ENCODE data around the gene ZNF407. TPM values are rescaled to one million over a fixed set of nuclear protein-coding genes. Genes with fewer than 3 reads are reported as not detected.

The ZNF407 gene
- total RNA-seq, 2 donors from 2014 or later, result 11.7 to 22.2 TPM

GRCh38 chr18:75044791-75045190 is 447.1 kb downstream of the ZNF407 start:
- WGBS, result 74% methylated on average over 5 of the region's 5 CpGs
- Histone ChIP-seq H3K27me3 (replicated peaks; ENCODE audit: insufficient read depth) (no peaks in the 10 kb centered on the region), H3K4me3 (no peak overlapping the region), H3K9me3 (no peaks in the 10 kb centered on the region), H3K36me3 (no peaks in the 10 kb centered on the region), H3K27ac (no peak overlapping the region), H3K4me1 (replicated peaks) (no peaks in the 10 kb centered on the region)
- DNase-seq (ENCODE audit: low spot score), result no peak
- TF ChIP-seq POLR2AphosphoS5 (IDR thresholded peaks at IDR 0.05), result no peak
- intact Hi-C loops (cut with DNase I), result no loop called here

DNA sequence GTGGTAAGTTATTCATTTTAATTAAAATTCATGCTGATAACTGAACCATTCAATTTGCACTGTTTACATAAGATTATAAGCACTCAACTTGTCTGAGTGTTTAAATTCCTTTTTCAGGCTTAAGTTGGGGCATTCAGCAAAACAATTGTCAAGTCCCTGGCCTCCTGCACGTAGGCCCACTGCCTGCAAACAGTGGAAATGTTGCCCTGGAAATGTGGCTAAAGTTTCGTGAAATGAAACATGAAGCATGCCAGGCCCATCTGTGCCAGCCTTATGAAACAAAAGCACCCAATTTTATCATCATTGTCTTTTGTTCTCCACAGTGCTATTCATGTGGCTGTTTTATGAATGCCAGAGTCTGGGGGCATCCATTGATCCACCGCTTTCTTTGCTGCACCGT is 447.6 kb downstream of the ZNF407 start:
- Histone ChIP-seq H3K4me3 (no peak overlapping the region), H3K36me3 (no peaks in the 10 kb centered on the region), H3K9me3 (no peaks in the 10 kb centered on the region), H3K27me3 (replicated peaks; ENCODE audit: insufficient read depth) (no peaks in the 10 kb centered on the region), H3K27ac (no peak overlapping the region), H3K4me1 (replicated peaks) (no peaks in the 10 kb centered on the region)
- DNase-seq (ENCODE audit: low spot score), result no peak
- TF ChIP-seq, protein P1, sequence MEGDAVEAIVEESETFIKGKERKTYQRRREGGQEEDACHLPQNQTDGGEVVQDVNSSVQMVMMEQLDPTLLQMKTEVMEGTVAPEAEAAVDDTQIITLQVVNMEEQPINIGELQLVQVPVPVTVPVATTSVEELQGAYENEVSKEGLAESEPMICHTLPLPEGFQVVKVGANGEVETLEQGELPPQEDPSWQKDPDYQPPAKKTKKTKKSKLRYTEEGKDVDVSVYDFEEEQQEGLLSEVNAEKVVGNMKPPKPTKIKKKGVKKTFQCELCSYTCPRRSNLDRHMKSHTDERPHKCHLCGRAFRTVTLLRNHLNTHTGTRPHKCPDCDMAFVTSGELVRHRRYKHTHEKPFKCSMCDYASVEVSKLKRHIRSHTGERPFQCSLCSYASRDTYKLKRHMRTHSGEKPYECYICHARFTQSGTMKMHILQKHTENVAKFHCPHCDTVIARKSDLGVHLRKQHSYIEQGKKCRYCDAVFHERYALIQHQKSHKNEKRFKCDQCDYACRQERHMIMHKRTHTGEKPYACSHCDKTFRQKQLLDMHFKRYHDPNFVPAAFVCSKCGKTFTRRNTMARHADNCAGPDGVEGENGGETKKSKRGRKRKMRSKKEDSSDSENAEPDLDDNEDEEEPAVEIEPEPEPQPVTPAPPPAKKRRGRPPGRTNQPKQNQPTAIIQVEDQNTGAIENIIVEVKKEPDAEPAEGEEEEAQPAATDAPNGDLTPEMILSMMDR (IDR thresholded peaks at IDR 0.05), result no peak
- TF ChIP-seq POLR2A (IDR thresholded peaks at IDR 0.05) (no peak), POLR2AphosphoS5 (IDR thresholded peaks at IDR 0.05) (no peak)
- intact Hi-C loops (cut with DNase I), result no loop called here
- 53% methylated on average over 4 of the region's 4 CpGs for WGBS

- Histone ChIP-seq H3K27ac (no peak overlapping the region), H3K27me3 (replicated peaks; ENCODE audit: insufficient read depth) (no peaks in the 10 kb centered on the region), H3K4me1 (replicated peaks) (no peaks in the 10 kb centered on the region), H3K9me3 (no peaks in the 10 kb centered on the region), H3K36me3 (no peaks in the 10 kb centered on the region), H3K4me3 (no peak overlapping the region)
- 70% methylated on average over 12 of the region's 12 CpGs for WGBS
- TF ChIP-seq POLR2A (IDR thresholded peaks at IDR 0.05), result no peak
- TF ChIP-seq POLR2AphosphoS5 (IDR thresholded peaks at IDR 0.05), result no peak
- TF ChIP-seq, protein P1 (IDR thresholded peaks at IDR 0.05), result no peak
- intact Hi-C loops (cut with DNase I), result no loop called here
- DNase-seq (ENCODE audit: low spot score), result no peak
These were observed 449.7 kb downstream of the ZNF407 start for GRCh38 chr18:75047240-75047961.

DNA sequence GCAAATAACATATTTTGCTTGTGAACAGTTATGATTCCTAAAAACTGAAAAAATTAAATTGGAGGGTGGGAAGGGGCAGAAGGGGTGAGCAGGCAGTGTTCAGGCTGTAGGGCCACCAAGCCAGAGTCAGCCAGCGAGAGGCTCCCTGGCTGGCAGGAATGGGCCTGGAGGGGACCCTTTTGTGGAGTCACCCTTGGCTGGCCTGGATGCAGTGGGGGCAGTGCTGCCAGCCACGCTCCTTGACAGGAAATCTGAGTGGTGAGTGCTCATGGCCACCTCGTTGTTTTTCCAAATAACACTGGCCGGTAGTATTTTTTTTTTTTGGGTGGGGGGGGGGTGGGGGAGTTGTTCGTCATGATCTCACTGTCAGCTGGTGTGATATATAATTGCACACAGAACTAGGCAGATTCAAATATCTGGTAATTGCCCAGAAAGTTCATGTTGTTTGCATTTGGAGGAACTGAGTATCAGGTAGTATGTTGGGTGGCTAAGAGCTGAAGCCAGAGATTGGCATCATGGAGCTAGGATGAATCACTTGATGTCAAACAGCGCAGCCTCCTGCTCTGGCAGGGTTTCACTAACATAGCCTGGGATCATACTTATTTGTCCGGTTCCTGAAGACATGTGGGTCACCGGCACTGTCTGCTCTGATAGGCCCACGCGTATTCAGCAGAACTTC is 451.2 kb downstream of the ZNF407 start:
- no peaks in the 10 kb centered on the region for H3K27me3 ChIP-seq (replicated peaks; ENCODE audit: insufficient read depth)
- no peaks in the 10 kb centered on the region for H3K36me3 ChIP-seq
- WGBS, result 92% methylated on average over 10 of the region's 10 CpGs
- no peaks in the 10 kb centered on the region for H3K4me1 ChIP-seq (replicated peaks)
- no peak overlapping the region for H3K4me3 ChIP-seq
- no peak for DNase-seq (ENCODE audit: low spot score)
- H3K27ac ChIP-seq, result no peak overlapping the region
- H3K9me3 ChIP-seq, result no peaks in the 10 kb centered on the region
- intact Hi-C loops (cut with DNase I), result no loop called here
- TF ChIP-seq POLR2A (IDR thresholded peaks at IDR 0.05) (no peak), POLR2AphosphoS5 (IDR thresholded peaks at IDR 0.05) (no peak)
- TF ChIP-seq, protein P1 (IDR thresholded peaks at IDR 0.05), result no peak

GRCh38 chr18:75049455-75049789 is 451.8 kb downstream of the ZNF407 start:
- no peaks in the 10 kb centered on the region for H3K27me3 ChIP-seq (replicated peaks; ENCODE audit: insufficient read depth)
- H3K9me3 ChIP-seq, result no peaks in the 10 kb centered on the region
- H3K4me3 ChIP-seq, result no peak overlapping the region
- TF ChIP-seq POLR2AphosphoS5 (IDR thresholded peaks at IDR 0.05), result no peak
- TF ChIP-seq, protein P1 (IDR thresholded peaks at IDR 0.05), result no peak
- no peak for TF ChIP-seq POLR2A (IDR thresholded peaks at IDR 0.05)
- no peak for DNase-seq (ENCODE audit: low spot score)
- 64% methylated on average over 4 of the region's 4 CpGs for WGBS
- intact Hi-C loops (cut with DNase I), result no loop called here
- no peak overlapping the region for H3K27ac ChIP-seq
- no peaks in the 10 kb centered on the region for H3K4me1 ChIP-seq (replicated peaks)
- H3K36me3 ChIP-seq, result no peaks in the 10 kb centered on the region
